K562 (cell line): ENCODE measurements around the gene PHACTR2.

Experiments used
- SETDB1 ChIP-seq: IDR thresholded peaks from one replicate; pipeline ENCODE4 v1.6.1; 2012; ENCODE audit warnings: low read length, control low read depth, inconsistent platforms
- ZNF143 ChIP-seq: sonication (generic); formaldehyde crosslinking; IDR thresholded peaks from 2 replicates; pipeline ENCODE4 v1.9.0; 2022; ENCODE audit warnings: mild to moderate bottlenecking, missing genetic modification reagents
- TF ChIP-seq, protein P1 (sequence below), 3 experiments: IDR thresholded peaks in 2 of 3; conservative IDR thresholded peaks in 1 of 3; 2 replicates each; pipeline ENCODE4 v1.5.1; 2011 to 2012; ENCODE audit warnings: low read length in 3 of 3, mild to moderate bottlenecking in 3 of 3, control low read depth in 2 of 3, improper control_type of control experiment in 1 of 3, inconsistent platforms in 1 of 3, low read depth in 1 of 3, mixed read lengths in 1 of 3, moderate library complexity in 1 of 3; ENCODE audit not compliant: insufficient read depth in 2 of 3
- TF ChIP-seq, protein P2 (sequence below): sonication (generic); formaldehyde crosslinking; IDR thresholded peaks from 2 replicates; pipeline ENCODE4 v1.8.1; 2023; ENCODE audit warnings: mild to moderate bottlenecking, missing genetic modification reagents

DNA sequence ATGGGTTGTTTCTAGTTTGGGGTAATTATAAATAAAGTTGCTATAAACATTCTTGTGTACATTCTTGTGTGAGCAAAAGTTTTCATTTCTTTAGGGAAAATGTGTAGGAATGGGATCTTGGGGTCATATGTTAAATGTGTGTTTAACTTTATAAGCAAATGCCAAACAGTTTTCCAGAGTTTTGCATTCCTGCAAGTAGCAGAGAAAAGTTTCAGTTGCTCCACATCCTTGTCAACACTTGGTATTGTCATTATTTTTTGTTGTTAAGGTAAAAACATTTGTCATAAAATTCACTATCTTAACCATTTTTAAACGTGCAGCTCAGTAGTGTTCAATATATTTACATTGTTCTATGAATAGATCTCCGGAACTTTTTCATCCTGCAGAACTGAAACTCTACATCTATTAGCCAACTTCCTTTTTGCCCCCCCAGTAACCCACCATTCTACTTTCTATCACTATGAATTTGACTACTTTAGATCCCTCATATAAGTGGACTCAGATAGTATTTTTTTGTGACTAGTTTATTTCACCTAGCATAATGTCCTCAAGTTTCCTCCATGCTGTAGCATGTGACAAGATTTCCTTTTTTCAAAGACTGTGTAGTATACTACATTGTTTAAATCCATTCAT, 48.4 kb downstream of the PHACTR2 start:
- TF ChIP-seq, protein P1, sequence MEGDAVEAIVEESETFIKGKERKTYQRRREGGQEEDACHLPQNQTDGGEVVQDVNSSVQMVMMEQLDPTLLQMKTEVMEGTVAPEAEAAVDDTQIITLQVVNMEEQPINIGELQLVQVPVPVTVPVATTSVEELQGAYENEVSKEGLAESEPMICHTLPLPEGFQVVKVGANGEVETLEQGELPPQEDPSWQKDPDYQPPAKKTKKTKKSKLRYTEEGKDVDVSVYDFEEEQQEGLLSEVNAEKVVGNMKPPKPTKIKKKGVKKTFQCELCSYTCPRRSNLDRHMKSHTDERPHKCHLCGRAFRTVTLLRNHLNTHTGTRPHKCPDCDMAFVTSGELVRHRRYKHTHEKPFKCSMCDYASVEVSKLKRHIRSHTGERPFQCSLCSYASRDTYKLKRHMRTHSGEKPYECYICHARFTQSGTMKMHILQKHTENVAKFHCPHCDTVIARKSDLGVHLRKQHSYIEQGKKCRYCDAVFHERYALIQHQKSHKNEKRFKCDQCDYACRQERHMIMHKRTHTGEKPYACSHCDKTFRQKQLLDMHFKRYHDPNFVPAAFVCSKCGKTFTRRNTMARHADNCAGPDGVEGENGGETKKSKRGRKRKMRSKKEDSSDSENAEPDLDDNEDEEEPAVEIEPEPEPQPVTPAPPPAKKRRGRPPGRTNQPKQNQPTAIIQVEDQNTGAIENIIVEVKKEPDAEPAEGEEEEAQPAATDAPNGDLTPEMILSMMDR (IDR thresholded peaks at IDR 0.05 in 2 of 3, conservative IDR thresholded peaks at IDR 0.05 in 1 of 3; ENCODE audit: insufficient read depth in 2 of 3, low read depth in 1 of 3, low read length in 3 of 3): no peak
- TF ChIP-seq, protein P2, sequence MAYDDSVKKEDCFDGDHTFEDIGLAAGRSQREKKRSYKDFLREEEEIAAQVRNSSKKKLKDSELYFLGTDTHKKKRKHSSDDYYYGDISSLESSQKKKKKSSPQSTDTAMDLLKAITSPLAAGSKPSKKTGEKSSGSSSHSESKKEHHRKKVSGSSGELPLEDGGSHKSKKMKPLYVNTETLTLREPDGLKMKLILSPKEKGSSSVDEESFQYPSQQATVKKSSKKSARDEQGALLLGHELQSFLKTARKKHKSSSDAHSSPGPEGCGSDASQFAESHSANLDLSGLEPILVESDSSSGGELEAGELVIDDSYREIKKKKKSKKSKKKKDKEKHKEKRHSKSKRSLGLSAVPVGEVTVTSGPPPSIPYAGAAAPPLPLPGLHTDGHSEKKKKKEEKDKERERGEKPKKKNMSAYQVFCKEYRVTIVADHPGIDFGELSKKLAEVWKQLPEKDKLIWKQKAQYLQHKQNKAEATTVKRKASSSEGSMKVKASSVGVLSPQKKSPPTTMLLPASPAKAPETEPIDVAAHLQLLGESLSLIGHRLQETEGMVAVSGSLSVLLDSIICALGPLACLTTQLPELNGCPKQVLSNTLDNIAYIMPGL (CRISPR knock-in tag): no peak
- no peak for TF ChIP-seq ZNF143 (CRISPR knock-in tag)
- TF ChIP-seq SETDB1: no peak
